SK-N-SH (cell line): ENCODE data around the gene HSPA14.

ENCODE experiments used
- CTCF ChIP-seq: fragments of 200-600 bp; sonication (generic); IDR thresholded peaks from 2 replicates; pipeline ENCODE4 v1.6.1; 2017; ENCODE audit warnings: antibody characterized with exemption, mild to moderate bottlenecking, moderate library complexity
- FOXM1 ChIP-seq: IDR thresholded peaks from 2 replicates; pipeline ENCODE4 v1.4.0; 2012; ENCODE audit warnings: low read depth, mild to moderate bottlenecking
- NFIC ChIP-seq: IDR thresholded peaks from 2 replicates; pipeline ENCODE4 v1.4.0; 2012; ENCODE audit warnings: borderline replicate concordance
- NRF1 ChIP-seq: IDR thresholded peaks from 2 replicates; pipeline ENCODE4 v1.6.1; 2012; ENCODE audit warnings: low read depth, mild to moderate bottlenecking, low read length
- POLR2AphosphoS5 ChIP-seq: IDR thresholded peaks from 2 replicates; pipeline ENCODE4 v1.6.1; 2012; ENCODE audit warnings: low read depth, low read length
- RAD21 ChIP-seq: IDR thresholded peaks from 2 replicates; pipeline ENCODE4 v1.6.1; 2012; ENCODE audit warnings: mild to moderate bottlenecking, low read length
- SIN3A ChIP-seq: IDR thresholded peaks from 2 replicates; pipeline ENCODE4 v1.6.1; 2012; ENCODE audit warnings: low read depth, mild to moderate bottlenecking, low read length, moderate library complexity, borderline replicate concordance
- USF2 ChIP-seq: fragments of 150-350 bp; IDR thresholded peaks from 2 replicates; pipeline ENCODE4 v1.6.1; 2017; ENCODE audit warnings: antibody characterized with exemption, low read length, low read depth, borderline replicate concordance
- YY1 ChIP-seq: IDR thresholded peaks from 2 replicates; pipeline ENCODE4 v1.4.0; 2012; ENCODE audit warnings: low read depth, mild to moderate bottlenecking

GRCh38 chr10:14916600-14916999 lies 78.5 kb downstream of the HSPA14 start:
- TF ChIP-seq RAD21 (no peak), CTCF (no peak), SIN3A (no peak), YY1 (no peak), FOXM1 (no peak), POLR2AphosphoS5 (no peak), USF2 (no peak), NFIC (no peak), NRF1 (no peak)
